H1 (cell line): Measurements from ENCODE around the gene UBE2O. TPM values are rescaled to one million over a fixed set of nuclear protein-coding genes. Genes with fewer than 3 reads are reported as not detected.

ENCODE experiments used
- CTCF ChIA-PET: fragments of 300-600 bp; sonication (Branson Sonifier 250); formaldehyde crosslinking; loops from one replicate; lab custom pipeline; 2021; ENCODE audit not compliant: partially characterized antibody; lab: Charles Lee
- POLR2A ChIA-PET: fragments of 300-600 bp; sonication (Branson Sonifier 250); formaldehyde crosslinking; loops from one replicate; lab custom pipeline; 2021; ENCODE audit warnings: inconsistent platforms; ENCODE audit not compliant: partially characterized antibody; lab: Charles Lee
- DNase-seq, 2 experiments: peaks; one replicate each; pipeline versions ENCODE4 v3.0.0 to v3.0.0-alpha.2; 2010 to 2022; ENCODE audit warnings: low spot score in 2 of 2, low read depth in 1 of 2, mixed read lengths in 1 of 2
- FAIRE-seq: peaks from 2 replicates; lab custom pipeline; 2011; peaks lifted over from hg19 to GRCh38; lab: Jason Lieb, UNC
- H2AFZ ChIP-seq: 2 replicates; pipeline ENCODE4 v1.8.1; 2012; ENCODE audit warnings: low read length, inconsistent platforms
- H2AK5ac ChIP-seq: 2 replicates; pipeline ENCODE4 v1.6.1; 2013; ENCODE audit warnings: low read depth, low read length
- H2BK120ac ChIP-seq: replicated peaks from 2 replicates; pipeline ENCODE3; 2013; ENCODE audit warnings: low read depth, low read length, inconsistent platforms
- H2BK12ac ChIP-seq: 2 replicates; pipeline ENCODE4 v1.6.1; 2013; ENCODE audit warnings: low read depth, low read length
- H2BK15ac ChIP-seq: 2 replicates; pipeline ENCODE4 v1.6.1; 2013; ENCODE audit warnings: low read length
- H2BK20ac ChIP-seq: 2 replicates; pipeline ENCODE4 v1.6.1; 2013; ENCODE audit warnings: low read length
- H2BK5ac ChIP-seq: 2 replicates; pipeline ENCODE4 v1.6.1; 2013; ENCODE audit warnings: low read depth, low read length
- H3K14ac ChIP-seq: 2 replicates; pipeline ENCODE4 v1.6.1; 2013; ENCODE audit warnings: inconsistent platforms; ENCODE audit not compliant: insufficient read length
- H3K18ac ChIP-seq: 2 replicates; pipeline ENCODE4 v1.6.1; 2013; ENCODE audit warnings: low read length; ENCODE audit errors: extremely low read depth
- H3K23ac ChIP-seq: 2 replicates; pipeline ENCODE4 v1.6.1; 2013; ENCODE audit warnings: inconsistent platforms; ENCODE audit not compliant: insufficient read length
- H3K23me2 ChIP-seq: 2 replicates; pipeline ENCODE4 v1.6.1; 2013; ENCODE audit warnings: low read depth, low read length
- H3K27ac ChIP-seq: 2 replicates; pipeline ENCODE4 v1.6.1; 2011; ENCODE audit warnings: low read depth, low read length, inconsistent platforms
- H3K27me3 ChIP-seq, 4 experiments: replicated peaks in 1 of 4; 1 replicate in 1 of 4; 2 replicates in 3 of 4; pipeline versions ENCODE4 v1.6.1 to v1.8.1; 2011 to 2013; ENCODE audit warnings: low read length in 3 of 4, mild to moderate bottlenecking in 3 of 4, inconsistent platforms in 2 of 4, mixed read lengths in 2 of 4, moderate library complexity in 1 of 4; ENCODE audit not compliant: control insufficient read depth in 3 of 4, insufficient read depth in 3 of 4; ENCODE audit errors: extremely low read depth in 1 of 4
- H3K36me3 ChIP-seq, 4 experiments: 2 replicates each; pipeline versions ENCODE4 v1.6.1 to v1.8.1; 2011 to 2013; ENCODE audit warnings: mild to moderate bottlenecking in 4 of 4, low read length in 3 of 4, moderate library complexity in 2 of 4, control low read depth in 1 of 4, inconsistent platforms in 1 of 4; ENCODE audit not compliant: insufficient read depth in 4 of 4, control insufficient read depth in 2 of 4
- H3K4ac ChIP-seq: replicated peaks from 2 replicates; pipeline ENCODE3; 2013; ENCODE audit warnings: low read length, low read depth, mixed read lengths, inconsistent platforms; ENCODE audit not compliant: insufficient read length
- H3K4me1 ChIP-seq, 4 experiments: replicated peaks in 1 of 4; 1 replicate in 1 of 4; 2 replicates in 3 of 4; pipeline versions ENCODE4 v1.6.1 to v1.8.1; 2011 to 2013; ENCODE audit warnings: low read length in 3 of 4, inconsistent platforms in 2 of 4, mixed read lengths in 1 of 4; ENCODE audit not compliant: insufficient read depth in 4 of 4, control insufficient read depth in 3 of 4
- H3K4me2 ChIP-seq, 2 experiments: 2 replicates each; pipeline versions ENCODE4 v1.6.1 to v1.8.1; 2011 to 2013; ENCODE audit warnings: low read depth in 2 of 2, low read length in 2 of 2, control low read depth in 1 of 2, inconsistent platforms in 1 of 2, mild to moderate bottlenecking in 1 of 2; ENCODE audit not compliant: insufficient read depth in 1 of 2
- H3K4me3 ChIP-seq, 4 experiments: fragments of 200-600, 300-600 bp in 1 of 4; sonication (generic), shearing (Covaris generic), sonication (Bioruptor Twin) in 1 of 4; 2 replicates each; pipeline versions ENCODE4 v1.5.1 to v1.8.1; 2011 to 2016; ENCODE audit warnings: low read length in 4 of 4, low read depth in 3 of 4, control low read depth in 2 of 4, inconsistent platforms in 2 of 4, mild to moderate bottlenecking in 2 of 4, mixed read lengths in 1 of 4, moderate library complexity in 1 of 4; ENCODE audit not compliant: insufficient read depth in 2 of 4; ENCODE audit errors: extremely low read depth in 1 of 4
- H3K56ac ChIP-seq: replicated peaks from 2 replicates; pipeline ENCODE3; 2013; ENCODE audit warnings: low read depth, mild to moderate bottlenecking, mixed read lengths, low read length, inconsistent platforms; ENCODE audit not compliant: insufficient read length
- H3K79me1 ChIP-seq: 2 replicates; pipeline ENCODE4 v1.6.1; 2013; ENCODE audit warnings: low read depth, low read length, control low read depth
- H3K79me2 ChIP-seq, 2 experiments: 2 replicates each; pipeline versions ENCODE4 v1.6.1 to v1.8.1; 2012 to 2013; ENCODE audit warnings: low read length in 2 of 2, mild to moderate bottlenecking in 2 of 2, inconsistent platforms in 1 of 2; ENCODE audit not compliant: insufficient read depth in 2 of 2, control insufficient read depth in 1 of 2
- H3K9ac ChIP-seq, 4 experiments: replicated peaks in 1 of 4; 1 replicate in 1 of 4; 2 replicates in 3 of 4; pipeline versions ENCODE4 v1.6.1 to v1.8.1; 2011 to 2013; ENCODE audit warnings: low read depth in 3 of 4, low read length in 3 of 4, control low read depth in 2 of 4, mild to moderate bottlenecking in 2 of 4, moderate library complexity in 2 of 4, inconsistent platforms in 1 of 4; ENCODE audit errors: extremely low read depth in 1 of 4
- H3K9me3 ChIP-seq, 2 experiments: 2 replicates each; pipeline versions ENCODE4 v1.6.1 to v1.8.1; 2012 to 2013; ENCODE audit warnings: mild to moderate bottlenecking in 2 of 2, moderate library complexity in 2 of 2, control low read depth in 1 of 2, inconsistent platforms in 1 of 2, low read depth in 1 of 2, low read length in 1 of 2, mixed read lengths in 1 of 2; ENCODE audit not compliant: insufficient read depth in 2 of 2
- H4K20me1 ChIP-seq, 2 experiments: replicated peaks in 1 of 2; 2 replicates each; pipeline versions ENCODE3 to v1.8.1; 2011 to 2013; ENCODE audit warnings: inconsistent platforms in 2 of 2, low read length in 2 of 2, mild to moderate bottlenecking in 1 of 2; ENCODE audit not compliant: insufficient read depth in 2 of 2, control insufficient read depth in 1 of 2
- H4K5ac ChIP-seq: 2 replicates; pipeline ENCODE4 v1.6.1; 2013; ENCODE audit warnings: low read length, low read depth, mixed read lengths, inconsistent platforms; ENCODE audit not compliant: insufficient read length
- H4K8ac ChIP-seq: 2 replicates; pipeline ENCODE4 v1.8.0; 2013; ENCODE audit warnings: mild to moderate bottlenecking, moderate library complexity, low read length, inconsistent platforms; ENCODE audit not compliant: insufficient read depth; ENCODE audit errors: extremely low read depth
- H4K91ac ChIP-seq: replicated peaks from 2 replicates; pipeline ENCODE3; 2013; ENCODE audit warnings: low read length, mixed read lengths, inconsistent platforms; ENCODE audit not compliant: insufficient read length
- EP300 ChIP-seq, 2 experiments: IDR thresholded peaks; 1 replicate in 1 of 2; 2 replicates in 1 of 2; pipeline ENCODE4 v1.6.1; 2011 to 2012; ENCODE audit warnings: low read depth in 2 of 2, low read length in 2 of 2, mild to moderate bottlenecking in 2 of 2, borderline replicate concordance in 1 of 2, inconsistent platforms in 1 of 2, moderate library complexity in 1 of 2
- GTF2F1 ChIP-seq: IDR thresholded peaks from 2 replicates; pipeline ENCODE4 v1.6.1; 2012; ENCODE audit warnings: low read depth, low read length, improper control_type of control experiment, borderline replicate concordance
- HDAC2 ChIP-seq, 2 experiments: fragments of 300-600 bp in 1 of 2; sonication (generic) in 1 of 2; IDR thresholded peaks; 2 replicates each; pipeline ENCODE4 v1.6.1; 2011 to 2012; ENCODE audit warnings: low read depth in 2 of 2, low read length in 2 of 2, mild to moderate bottlenecking in 2 of 2, moderate library complexity in 2 of 2, borderline replicate concordance in 1 of 2, inconsistent platforms in 1 of 2
- KDM5A ChIP-seq: fragments of 200-600 bp; IDR thresholded peaks from 2 replicates; pipeline ENCODE4 v1.7.1; 2012; ENCODE audit warnings: mild to moderate bottlenecking, low read length, inconsistent platforms, mixed read lengths
- TCF12 ChIP-seq: IDR thresholded peaks from 2 replicates; pipeline ENCODE4 v1.6.1; 2011; ENCODE audit warnings: low read depth, mild to moderate bottlenecking, low read length
- WGBS, 2 experiments: shearing (Covaris generic) in 1 of 2; methylation state at CpG; one replicate each; pipeline versions ENCODE4 v1.1.6 to v1.1.7; 2013 to 2015; ENCODE audit warnings: low lambda C conversion rate in 2 of 2, mixed read lengths in 2 of 2, inconsistent platforms in 1 of 2, low coverage in 1 of 2, missing lambda C conversion rate in 1 of 2; ENCODE audit not compliant: insufficient replicate concordance in 2 of 2, insufficient coverage in 1 of 2, insufficient read length in 1 of 2; ENCODE audit errors: extremely low coverage in 1 of 2, missing lambda C conversion rate in 1 of 2; 5-methylcytosine and 5-hydroxymethylcytosine counted together
- polyA plus RNA-seq, 7 experiments: library from polyadenylated mRNA; depleted of rRNA in 3 of 7; stranded (reverse) in 5 of 7; unstranded in 2 of 7; fragments of >200 nt in 5 of 7; fragments of 200-250 nt in 2 of 7; gene quantifications; 1 replicate in 5 of 7; 2 replicates in 1 of 7; 4 replicates in 1 of 7; pipeline versions ENCODE4 v1.2.1 to v1.2.3, GENCODE V29; 2011 to 2013; ENCODE audit warnings: missing spikeins in 2 of 7, mixed read lengths in 2 of 7
- total RNA-seq: library from RNA; stranded (reverse); fragmentation: NEBNext Ultra II Directional; extraction: Animal tissue kit (Norgen Biotek cat#: 25700); gene quantifications from 2 replicates; pipeline ENCODE4 v1.2.1, GENCODE V29; 2021
- TF ChIP-seq, protein P1 (sequence below): IDR thresholded peaks from 2 replicates; pipeline ENCODE4 v1.6.1; 2012; ENCODE audit warnings: low read length, inconsistent platforms

UBE2O gene
- total and polyA plus RNA-seq, 2 of the 8 experiments (the other 6 are each of a cell fraction or from before 2014, with no cell fraction given) = 24.4 to 63.0 TPM

DNA sequence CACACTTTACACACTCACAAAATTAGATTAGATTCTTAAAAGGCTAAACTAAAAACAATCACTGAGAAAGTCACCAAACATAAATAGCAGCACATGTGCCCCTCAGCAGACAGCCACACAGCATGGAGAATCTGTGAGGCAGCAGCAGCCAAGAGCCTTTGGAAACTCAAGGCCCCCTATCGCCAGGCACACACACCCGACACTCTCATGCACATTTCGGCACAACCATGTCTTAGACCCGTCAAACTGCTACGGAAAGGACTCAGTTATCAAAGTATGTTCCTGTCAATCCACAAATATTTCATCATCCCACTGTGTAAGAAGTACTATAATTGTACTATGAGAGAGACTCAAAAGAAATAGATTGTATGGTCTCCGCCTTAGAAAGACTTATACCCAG is 20.9 kb downstream of the UBE2O start:
- peaks cover 20 to 28% of the 10 kb centered on the region in 2 experiments for H4K20me1 ChIP-seq
- WGBS, 2 experiments = 84% methylated on average over 6 of the region's 6 CpGs; no CpG with 5 or more reads in 1 of the 2 experiments
- no peak overlapping the region for H3K4ac ChIP-seq

More for the DNA sequence above, 20.9 kb downstream of the UBE2O start:
- no peaks in the 10 kb centered on the region for H3K36me3 ChIP-seq
- no peak for FAIRE-seq
- H2BK12ac ChIP-seq = no peak overlapping the region
- H3K9me3 ChIP-seq = no peaks in the 10 kb centered on the region
- no peaks in the 10 kb centered on the region for H3K23me2 ChIP-seq
- CTCF ChIA-PET = interaction anchor here (1.2 to 2.6 kb wide), 5 partner anchors 13 to 62 kb away, joined by 3 to 18 read pairs (median 8); no protein-coding TSS in a partner anchor
- H3K27ac ChIP-seq = no peak overlapping the region
- peaks cover 10 to 89% of the 10 kb centered on the region in 2 experiments for H3K79me2 ChIP-seq
- no peak overlapping the region for H3K4me3 ChIP-seq
- H3K18ac ChIP-seq = no peak overlapping the region
- no peak for DNase-seq
- no peak overlapping the region for H3K14ac ChIP-seq
- no peaks in the 10 kb centered on the region for H3K27me3 ChIP-seq
- H3K4me1 ChIP-seq = peaks cover 0 to 22% (median 7%) of the 10 kb centered on the region in 4 experiments
- no peak overlapping the region for H2AFZ ChIP-seq
- peaks cover 23% of the 10 kb centered on the region for H3K79me1 ChIP-seq
- TF ChIP-seq GTF2F1 (no peak), TCF12 (no peak), KDM5A (no peak), EP300 (IDR thresholded peaks at IDR 0.05; ENCODE audit: borderline replicate concordance in 1 of 2, low read depth in 2 of 2, low read length in 2 of 2) (no peak), HDAC2 (IDR thresholded peaks at IDR 0.05; ENCODE audit: borderline replicate concordance in 1 of 2, low read depth in 2 of 2, low read length in 2 of 2) (no peak)
- TF ChIP-seq, protein P1, sequence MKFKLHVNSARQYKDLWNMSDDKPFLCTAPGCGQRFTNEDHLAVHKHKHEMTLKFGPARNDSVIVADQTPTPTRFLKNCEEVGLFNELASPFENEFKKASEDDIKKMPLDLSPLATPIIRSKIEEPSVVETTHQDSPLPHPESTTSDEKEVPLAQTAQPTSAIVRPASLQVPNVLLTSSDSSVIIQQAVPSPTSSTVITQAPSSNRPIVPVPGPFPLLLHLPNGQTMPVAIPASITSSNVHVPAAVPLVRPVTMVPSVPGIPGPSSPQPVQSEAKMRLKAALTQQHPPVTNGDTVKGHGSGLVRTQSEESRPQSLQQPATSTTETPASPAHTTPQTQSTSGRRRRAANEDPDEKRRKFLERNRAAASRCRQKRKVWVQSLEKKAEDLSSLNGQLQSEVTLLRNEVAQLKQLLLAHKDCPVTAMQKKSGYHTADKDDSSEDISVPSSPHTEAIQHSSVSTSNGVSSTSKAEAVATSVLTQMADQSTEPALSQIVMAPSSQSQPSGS = no peak
- TF ChIP-seq, all 59 proteins: peak for 0
- Histone ChIP-seq H3K4me2 (no peak overlapping the region), H2BK15ac (no peak overlapping the region), H3K56ac (no peak overlapping the region), H2BK120ac (no peak overlapping the region), H3K9ac (no peak overlapping the region), H2BK20ac (no peak overlapping the region), H3K23ac (no peak overlapping the region), H4K5ac (no peak overlapping the region), H2AK5ac (no peak overlapping the region), H2BK5ac (no peak overlapping the region), H4K8ac (no peak overlapping the region), H4K91ac (no peak overlapping the region)
- POLR2A ChIA-PET = no interaction called here
